Measurements from ENCODE around the gene ZFPM1. TPM values are rescaled to one million over a fixed set of nuclear protein-coding genes. Genes with fewer than 3 reads are reported as not detected.

Gene ZFPM1
- total and polyA plus RNA-seq, 4 donors, result 0.19 to 12.8 (median 5.3) TPM

DNA sequence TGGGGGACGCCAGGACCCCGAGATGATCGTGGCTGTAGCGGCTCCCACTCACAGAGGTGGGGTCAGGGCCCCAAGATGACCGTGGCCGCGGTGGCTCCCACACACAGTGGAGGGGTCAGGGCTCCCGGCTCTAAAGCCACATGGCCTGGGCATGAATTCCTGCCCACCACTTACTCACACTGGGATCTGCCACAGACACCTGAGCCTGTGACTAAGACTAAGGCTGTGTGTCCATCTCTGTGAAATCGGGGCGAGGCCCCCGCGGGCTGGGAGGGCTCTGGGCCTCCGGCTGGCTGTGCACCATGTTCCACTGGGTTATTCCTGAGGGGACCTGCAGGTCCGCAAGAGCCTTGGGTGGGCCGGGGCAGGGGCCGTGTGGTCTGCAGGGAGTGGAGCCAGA lies 18.5 kb downstream of the ZFPM1 start:
- H3K4me1 ChIP-seq (ENCODE audit: control insufficient read depth in 4 of 4, insufficient read depth in 4 of 4, low read length in 3 of 4), result peaks cover 39 to 68% (median 51%) of the 10 kb centered on the region in 4 donors
- no peaks in the 10 kb centered on the region for H3K27me3 ChIP-seq (ENCODE audit: control insufficient read depth in 4 of 4, insufficient read depth in 4 of 4, low read length in 3 of 4)
- no peaks in the 10 kb centered on the region for H3K9me3 ChIP-seq (ENCODE audit: control insufficient read depth in 4 of 4, low read length in 3 of 4)
- H3K27ac ChIP-seq (ENCODE audit: low read depth in 1 of 2, low read length in 2 of 2), result no peak overlapping the region
- peaks cover 0 to 2% (median 0%) of the 10 kb centered on the region in 4 donors for H3K36me3 ChIP-seq (ENCODE audit: control insufficient read depth in 4 of 4, insufficient read depth in 3 of 4, low read depth in 1 of 4, low read length in 3 of 4)
- no peak overlapping the region for H3K9ac ChIP-seq (ENCODE audit: low read depth in 1 of 2, low read length in 2 of 2)
- H3K4me3 ChIP-seq (ENCODE audit: low read depth in 1 of 3, low read length in 3 of 3), result no peak overlapping the region
- WGBS, result 92% methylated on average over 16 of the region's 16 CpGs
- no peak for TF ChIP-seq SP1 (IDR thresholded peaks at IDR 0.05)
- no peak for TF ChIP-seq TAF1 (conservative IDR thresholded peaks at IDR 0.05)
- TF ChIP-seq HNF4G (IDR thresholded peaks at IDR 0.05), result no peak
- TF ChIP-seq RAD21 (IDR thresholded peaks at IDR 0.05), result no peak
- TF ChIP-seq YY1 (IDR thresholded peaks at IDR 0.05), result no peak
- TF ChIP-seq HNF4A (conservative IDR thresholded peaks at IDR 0.05), result no peak
- no peak for TF ChIP-seq FOXA1 (IDR thresholded peaks at IDR 0.05)
- TF ChIP-seq ZBTB33 (IDR thresholded peaks at IDR 0.05), result no peak
- TF ChIP-seq GABPA (IDR thresholded peaks at IDR 0.05 in 1 of 2, conservative IDR thresholded peaks at IDR 0.05 in 1 of 2), result no peak
- TF ChIP-seq, protein P1, sequence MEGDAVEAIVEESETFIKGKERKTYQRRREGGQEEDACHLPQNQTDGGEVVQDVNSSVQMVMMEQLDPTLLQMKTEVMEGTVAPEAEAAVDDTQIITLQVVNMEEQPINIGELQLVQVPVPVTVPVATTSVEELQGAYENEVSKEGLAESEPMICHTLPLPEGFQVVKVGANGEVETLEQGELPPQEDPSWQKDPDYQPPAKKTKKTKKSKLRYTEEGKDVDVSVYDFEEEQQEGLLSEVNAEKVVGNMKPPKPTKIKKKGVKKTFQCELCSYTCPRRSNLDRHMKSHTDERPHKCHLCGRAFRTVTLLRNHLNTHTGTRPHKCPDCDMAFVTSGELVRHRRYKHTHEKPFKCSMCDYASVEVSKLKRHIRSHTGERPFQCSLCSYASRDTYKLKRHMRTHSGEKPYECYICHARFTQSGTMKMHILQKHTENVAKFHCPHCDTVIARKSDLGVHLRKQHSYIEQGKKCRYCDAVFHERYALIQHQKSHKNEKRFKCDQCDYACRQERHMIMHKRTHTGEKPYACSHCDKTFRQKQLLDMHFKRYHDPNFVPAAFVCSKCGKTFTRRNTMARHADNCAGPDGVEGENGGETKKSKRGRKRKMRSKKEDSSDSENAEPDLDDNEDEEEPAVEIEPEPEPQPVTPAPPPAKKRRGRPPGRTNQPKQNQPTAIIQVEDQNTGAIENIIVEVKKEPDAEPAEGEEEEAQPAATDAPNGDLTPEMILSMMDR (IDR thresholded peaks at IDR 0.05; ENCODE audit: low read depth, low read length, missing input control), result no peak
- no peak for DNase-seq (ENCODE audit: low spot score)

GRCh38 chr16:88472069-88472468 lies 19.0 kb downstream of the ZFPM1 start:
- no peak for DNase-seq (ENCODE audit: low spot score)
- Histone ChIP-seq H3K4me3 (ENCODE audit: low read depth in 1 of 3, low read length in 3 of 3) (no peak overlapping the region), H3K9ac (ENCODE audit: low read depth in 1 of 2, low read length in 2 of 2) (no peak overlapping the region), H3K27ac (ENCODE audit: low read depth in 1 of 2, low read length in 2 of 2) (no peak overlapping the region), H3K36me3 (ENCODE audit: control insufficient read depth in 4 of 4, insufficient read depth in 3 of 4, low read depth in 1 of 4, low read length in 3 of 4) (peaks cover 0 to 2% (median 0%) of the 10 kb centered on the region in 4 donors), H3K4me1 (ENCODE audit: control insufficient read depth in 4 of 4, insufficient read depth in 4 of 4, low read length in 3 of 4) (peaks cover 35 to 68% (median 52%) of the 10 kb centered on the region in 4 donors), H3K9me3 (ENCODE audit: control insufficient read depth in 4 of 4, low read length in 3 of 4) (no peaks in the 10 kb centered on the region), H3K27me3 (ENCODE audit: control insufficient read depth in 4 of 4, insufficient read depth in 4 of 4, low read length in 3 of 4) (no peaks in the 10 kb centered on the region)
- TF ChIP-seq HNF4G (IDR thresholded peaks at IDR 0.05) (no peak), HNF4A (conservative IDR thresholded peaks at IDR 0.05) (no peak), EGR1 (IDR thresholded peaks at IDR 0.05; ENCODE audit: low read depth in 2 of 2) (no peak), NR2F2 (IDR thresholded peaks at IDR 0.05) (no peak), RAD21 (IDR thresholded peaks at IDR 0.05) (no peak), TAF1 (conservative IDR thresholded peaks at IDR 0.05) (no peak), GABPA (IDR thresholded peaks at IDR 0.05 in 1 of 2, conservative IDR thresholded peaks at IDR 0.05 in 1 of 2) (no peak), MAX (IDR thresholded peaks at IDR 0.05) (no peak), FOXA2 (IDR thresholded peaks at IDR 0.05) (no peak), REST (IDR thresholded peaks at IDR 0.05) (no peak), YY1 (IDR thresholded peaks at IDR 0.05) (no peak), FOXA1 (IDR thresholded peaks at IDR 0.05) (no peak), ZBTB33 (IDR thresholded peaks at IDR 0.05) (no peak), RXRA (IDR thresholded peaks at IDR 0.05) (no peak), JUND (IDR thresholded peaks at IDR 0.05) (no peak), SP1 (IDR thresholded peaks at IDR 0.05) (no peak)
- TF ChIP-seq, protein P1 (IDR thresholded peaks at IDR 0.05; ENCODE audit: low read depth, low read length, missing input control), result no peak
- TF ChIP-seq, protein P2, sequence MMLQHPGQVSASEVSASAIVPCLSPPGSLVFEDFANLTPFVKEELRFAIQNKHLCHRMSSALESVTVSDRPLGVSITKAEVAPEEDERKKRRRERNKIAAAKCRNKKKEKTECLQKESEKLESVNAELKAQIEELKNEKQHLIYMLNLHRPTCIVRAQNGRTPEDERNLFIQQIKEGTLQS (IDR thresholded peaks at IDR 0.05), result no peak
- 70% methylated on average over 12 of the region's 12 CpGs for WGBS

Data from liver (tissue), 9 donors.